Measurements from ENCODE around the gene LEAP2.
A peak's percentile ranks its signal among the peaks of the same experiment; 100 is the strongest.

The LEAP2 gene

DNA sequence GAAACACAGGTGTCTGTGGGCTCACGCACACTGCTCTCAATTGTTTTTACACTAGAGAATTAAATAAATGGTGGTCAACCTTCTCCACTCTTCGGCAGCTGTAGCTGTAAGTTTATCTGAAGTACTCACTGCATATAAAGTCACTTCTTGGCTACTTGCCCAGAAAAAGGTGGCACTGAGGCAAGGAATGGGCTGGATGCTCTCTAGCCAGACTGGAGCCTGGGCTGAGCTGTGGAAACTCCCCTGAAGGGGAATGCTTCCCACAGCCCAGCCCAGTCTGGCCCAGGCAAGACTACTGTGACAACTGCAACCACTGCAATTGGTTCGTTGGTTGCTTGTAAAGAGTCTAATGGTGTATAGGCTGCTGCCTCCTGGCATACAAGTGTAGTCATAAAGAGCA is 4.5 kb downstream of the LEAP2 start:
- DNase-seq (ENCODE audit: low read depth): no peak

DNA sequence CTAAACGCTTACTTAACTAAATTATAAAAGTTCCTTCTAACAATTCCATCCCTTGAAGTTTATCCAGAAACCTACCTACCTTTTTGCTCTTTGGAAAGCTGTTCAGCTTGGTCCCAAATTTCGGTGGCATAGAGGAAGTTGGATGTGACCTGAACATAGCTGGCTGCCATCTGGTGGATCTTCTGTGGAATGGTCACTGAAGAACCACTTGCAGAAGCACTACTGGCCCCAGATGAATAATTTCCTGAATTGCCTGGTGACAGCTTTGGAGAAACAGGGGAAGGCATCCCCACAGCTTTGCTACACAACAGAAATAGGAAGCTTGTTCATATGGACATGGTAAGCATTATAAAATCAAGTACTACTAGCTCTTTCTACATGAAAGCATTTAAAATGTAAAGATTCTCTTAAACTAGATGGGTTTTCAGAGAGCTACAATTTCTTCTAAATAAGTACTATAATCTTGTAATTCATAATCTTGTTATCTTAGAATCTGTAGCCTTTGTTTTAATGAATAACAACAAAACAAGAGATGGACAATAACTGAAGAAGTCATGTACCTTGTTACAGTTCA is 9.9 kb downstream of the LEAP2 start:
- peak; percentile 18 for DNase-seq (ENCODE audit: low read depth)

DNA sequence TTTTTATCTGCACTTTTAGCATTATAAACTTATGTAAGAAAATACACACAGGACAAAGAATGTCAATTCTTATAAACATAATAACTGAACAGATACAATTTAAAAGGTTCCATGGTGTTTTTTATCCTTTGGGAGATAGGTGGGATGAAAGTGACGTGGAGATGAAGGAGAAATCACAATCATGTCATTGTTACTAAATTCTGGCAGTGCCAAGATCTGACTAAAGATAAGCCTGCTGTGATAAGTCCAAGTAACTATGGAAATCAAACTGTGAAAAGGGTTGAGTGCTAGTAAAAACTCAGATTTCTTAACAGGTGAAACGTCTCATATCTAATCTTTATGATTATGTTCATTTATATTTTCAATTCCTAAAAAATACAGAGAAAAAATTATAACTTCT is 11.1 kb downstream of the LEAP2 start:
- no peak for DNase-seq (ENCODE audit: low read depth)

DNA sequence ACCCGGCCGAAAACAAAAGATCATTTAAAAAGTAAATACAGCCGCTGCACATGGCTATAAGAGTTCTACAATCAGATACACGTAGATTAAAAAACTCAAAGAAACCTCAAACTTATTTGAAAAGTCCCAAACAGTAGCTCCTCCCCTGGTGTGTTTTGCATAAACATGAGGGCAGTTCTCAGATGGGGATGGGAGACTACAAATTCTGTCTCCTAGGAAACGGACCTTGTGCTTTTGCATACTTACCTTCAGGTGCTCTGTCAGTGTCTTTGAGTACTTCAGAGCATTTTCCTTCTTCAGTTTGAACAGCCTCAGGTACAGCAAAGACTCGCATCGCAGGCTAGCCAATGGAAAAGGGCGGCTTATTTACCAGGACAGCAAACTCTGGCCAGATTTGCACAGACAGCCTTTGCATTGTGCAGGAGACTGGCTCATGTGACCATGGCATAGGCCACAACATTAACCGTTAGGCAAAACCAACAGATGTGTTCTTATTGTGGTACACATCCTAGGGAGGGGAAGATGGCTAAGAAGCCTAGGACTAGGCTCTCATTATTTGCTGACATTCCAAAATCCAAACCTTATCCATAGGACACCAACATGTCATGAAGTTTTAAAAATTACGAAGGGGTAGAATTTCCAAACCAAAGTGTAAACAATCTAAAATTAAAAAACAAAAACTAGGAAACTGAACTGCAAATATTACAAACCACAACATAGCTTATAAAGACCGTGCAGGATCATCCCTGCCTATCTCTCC is 12.8 kb downstream of the LEAP2 start:
- DNase-seq (ENCODE audit: low read depth): no peak

DNA sequence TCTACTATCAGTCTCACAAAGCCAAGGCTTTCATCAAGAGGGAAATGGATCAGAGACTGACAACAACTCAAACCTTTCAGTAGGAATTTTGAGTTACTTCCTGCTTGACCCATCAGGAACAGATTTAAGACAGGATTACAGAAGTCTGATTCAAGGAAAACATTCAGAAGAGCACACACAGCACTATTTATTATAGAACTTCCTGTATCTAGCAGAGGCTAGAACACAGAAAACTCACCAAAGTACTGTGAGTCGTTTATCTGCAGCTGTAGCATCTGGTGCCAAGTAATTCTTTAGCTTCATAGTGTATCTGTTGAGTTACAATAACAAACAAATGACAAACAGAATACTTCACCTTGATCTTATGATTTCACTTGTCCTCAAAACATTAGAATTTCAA is 13.8 kb downstream of the LEAP2 start:
- no peak for DNase-seq (ENCODE audit: low read depth)

DNA sequence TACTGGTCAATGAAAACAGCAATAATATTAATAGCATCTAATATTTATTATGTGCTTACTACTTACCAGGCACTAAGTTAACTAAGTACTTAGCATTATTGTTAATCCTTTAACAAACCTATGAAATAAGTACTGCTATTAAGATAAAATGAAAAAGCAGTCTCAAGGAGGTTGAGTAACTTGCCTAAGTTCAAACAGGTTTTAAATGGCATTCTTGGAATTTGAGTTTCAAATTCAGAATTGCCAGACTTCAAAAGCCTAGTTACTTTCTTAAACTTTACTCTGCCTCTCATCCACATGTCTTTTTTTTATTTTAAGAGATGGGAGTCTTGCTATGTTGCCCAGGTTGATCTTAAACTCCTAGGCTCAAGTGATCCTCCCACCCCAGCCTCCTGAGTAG is 16.0 kb downstream of the LEAP2 start:
- DNase-seq (ENCODE audit: low read depth): no peak

DNA sequence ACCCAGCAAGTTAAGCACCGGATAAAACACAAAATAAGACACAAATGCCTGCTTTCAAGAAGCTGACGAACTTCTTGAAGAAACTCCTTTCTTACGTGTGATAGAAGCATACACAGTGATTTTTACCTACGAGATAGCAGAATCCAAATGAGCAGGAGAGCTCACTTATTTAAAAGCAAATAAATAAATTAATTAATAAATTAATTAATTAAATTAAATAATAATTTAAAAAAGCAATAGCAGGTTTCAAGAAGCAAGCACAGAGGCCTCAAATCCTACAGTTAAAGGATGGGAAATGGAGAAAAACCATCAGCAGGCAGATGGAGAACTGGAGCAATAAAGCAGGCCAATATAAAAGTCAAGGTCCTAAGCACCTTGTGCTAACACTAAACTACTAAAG is 17.3 kb downstream of the LEAP2 start:
- DNase-seq (ENCODE audit: low read depth): no peak

DNA sequence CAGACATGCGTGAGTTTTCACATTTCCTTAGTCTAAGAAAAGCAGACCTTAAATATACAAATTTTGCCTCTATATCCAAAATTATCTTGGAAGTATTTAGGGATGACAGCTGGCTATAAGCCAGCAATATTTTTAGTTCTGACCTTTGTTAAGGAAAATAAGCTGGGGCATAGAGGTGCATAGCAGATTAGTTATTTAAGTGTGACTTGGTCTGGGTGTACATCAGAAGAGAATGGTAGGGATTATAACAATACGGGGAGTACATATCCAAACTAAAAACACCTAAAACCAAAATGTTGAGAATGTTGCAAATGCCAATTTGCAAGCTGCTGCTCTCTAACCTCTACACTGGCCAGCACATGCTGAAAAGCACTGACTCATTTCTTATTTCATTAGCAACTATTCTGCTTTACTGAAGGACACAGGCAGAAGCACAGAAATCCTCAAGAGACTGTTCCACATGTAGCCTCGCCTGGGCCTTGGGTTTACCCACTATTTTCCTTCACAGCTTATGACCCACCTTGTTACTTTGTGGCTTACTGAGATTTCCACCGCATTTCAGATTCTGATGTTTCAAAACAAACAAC is 22.3 kb downstream of the LEAP2 start:
- no peak for DNase-seq (ENCODE audit: low read depth)

DNA sequence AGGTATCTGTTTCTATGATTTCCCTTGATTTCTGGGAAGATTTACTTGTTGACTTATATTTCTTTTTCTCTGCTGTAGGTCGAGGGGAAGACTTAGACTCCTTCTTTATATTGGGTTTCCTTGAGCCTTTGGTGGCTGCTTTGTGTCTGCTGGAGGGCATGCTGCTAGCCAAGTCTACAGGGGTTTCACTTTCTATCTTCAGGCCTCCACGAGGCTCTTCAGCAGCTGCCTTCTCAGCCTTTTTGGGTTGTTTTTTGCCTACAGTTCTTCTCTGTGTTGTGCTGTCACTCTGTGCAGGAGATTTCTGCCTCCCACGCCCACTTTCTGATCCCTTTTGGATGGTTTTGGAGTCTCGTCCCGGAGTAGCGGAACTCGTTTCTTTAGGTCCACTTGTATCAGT is 23.2 kb downstream of the LEAP2 start:
- no peak for DNase-seq (ENCODE audit: low read depth)

DNA sequence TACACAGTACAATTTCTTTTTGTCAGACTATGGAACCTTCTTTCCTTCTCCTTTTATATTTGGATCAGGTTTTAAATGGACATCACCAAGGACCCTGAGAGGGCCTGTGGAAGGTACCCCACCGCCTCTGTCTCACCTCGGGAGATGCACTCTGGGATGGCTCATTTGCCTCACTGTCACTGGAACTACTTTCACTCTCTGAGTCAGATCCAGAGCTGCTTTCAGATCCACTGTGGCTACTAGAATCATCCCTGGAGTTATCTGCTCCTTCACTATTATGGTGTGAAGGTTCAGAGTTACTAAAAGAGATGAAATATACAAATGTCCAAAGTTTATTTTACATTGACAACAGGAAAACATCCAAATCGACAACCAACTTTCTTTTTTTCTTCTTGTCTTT is 24.6 kb downstream of the LEAP2 start:
- no peak for DNase-seq (ENCODE audit: low read depth)

DNA sequence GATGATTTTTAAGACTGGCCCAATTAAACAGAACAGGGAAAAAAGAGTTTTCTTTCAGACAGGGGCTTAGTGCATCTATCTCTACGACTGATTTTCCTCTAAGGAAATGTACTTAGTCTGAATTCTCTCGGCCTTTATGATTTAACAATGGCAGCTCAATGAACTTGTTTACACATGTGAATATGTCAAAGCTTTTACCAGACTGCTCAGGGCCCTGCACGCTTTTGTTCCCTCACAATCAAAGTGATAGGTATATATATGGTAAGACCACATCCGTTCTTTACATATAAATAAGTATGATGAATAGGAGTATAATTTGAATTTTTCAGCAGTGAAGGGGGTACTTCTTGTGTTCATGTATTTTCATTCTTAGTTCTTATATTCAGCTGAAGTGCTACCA is 27.6 kb downstream of the LEAP2 start:
- no peak for DNase-seq (ENCODE audit: low read depth)

DNA sequence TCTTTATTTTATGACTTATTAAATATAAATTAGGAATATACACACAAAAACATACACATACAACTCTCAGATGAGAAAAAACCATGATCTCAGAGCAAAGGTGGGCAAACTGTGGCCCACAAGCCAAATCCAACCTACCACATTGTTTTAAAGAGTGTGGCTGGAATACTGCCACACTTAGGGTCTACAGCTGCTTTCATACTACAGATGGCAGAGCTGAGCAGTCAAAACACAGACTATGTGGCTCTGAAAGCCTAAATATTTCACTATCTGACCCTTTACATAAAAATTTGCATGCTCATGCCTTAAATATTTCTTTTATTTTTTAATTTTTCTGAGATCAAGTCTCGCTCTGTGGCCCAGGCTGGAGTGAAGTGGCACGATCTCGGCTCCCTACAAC is 28.3 kb downstream of the LEAP2 start:
- no peak for DNase-seq (ENCODE audit: low read depth)

DNA sequence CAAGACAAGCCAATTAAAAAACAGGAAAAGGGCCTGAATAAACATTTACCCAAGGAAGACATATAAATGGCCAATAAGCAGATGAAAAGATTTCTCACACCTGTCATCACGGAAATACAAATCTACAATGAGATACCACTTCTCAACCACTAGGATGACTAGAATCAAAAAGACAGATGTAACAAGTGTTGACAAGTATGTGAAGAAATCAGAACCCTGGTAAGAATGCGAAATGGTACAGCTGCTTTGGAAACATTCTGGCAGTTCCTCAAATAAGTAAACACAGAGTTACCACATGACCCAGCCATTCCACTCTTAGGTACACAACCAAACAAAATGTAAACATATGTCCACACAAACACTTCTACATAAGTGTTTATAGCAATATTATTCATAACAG is 32.5 kb downstream of the LEAP2 start:
- DNase-seq (ENCODE audit: low read depth): no peak

DNA sequence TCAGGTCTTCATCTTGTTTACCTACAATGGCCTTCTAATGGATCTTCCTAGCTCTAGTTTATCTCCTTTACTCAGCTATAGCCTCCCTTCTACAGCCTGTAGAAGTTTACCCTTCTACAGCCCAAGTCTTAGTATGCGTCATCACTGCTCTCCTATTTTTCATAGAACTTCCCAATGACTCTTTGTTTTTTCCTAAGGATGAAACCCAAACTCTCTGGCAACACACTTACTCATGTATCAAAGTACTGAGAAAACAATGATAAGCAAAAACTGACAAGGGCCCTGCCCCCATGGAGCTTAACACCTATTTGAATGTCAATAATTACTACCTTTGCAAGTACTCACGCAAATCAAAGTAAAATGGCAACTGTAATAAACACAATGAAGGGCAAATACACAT is 33.7 kb downstream of the LEAP2 start:
- no peak for DNase-seq (ENCODE audit: low read depth)

DNA sequence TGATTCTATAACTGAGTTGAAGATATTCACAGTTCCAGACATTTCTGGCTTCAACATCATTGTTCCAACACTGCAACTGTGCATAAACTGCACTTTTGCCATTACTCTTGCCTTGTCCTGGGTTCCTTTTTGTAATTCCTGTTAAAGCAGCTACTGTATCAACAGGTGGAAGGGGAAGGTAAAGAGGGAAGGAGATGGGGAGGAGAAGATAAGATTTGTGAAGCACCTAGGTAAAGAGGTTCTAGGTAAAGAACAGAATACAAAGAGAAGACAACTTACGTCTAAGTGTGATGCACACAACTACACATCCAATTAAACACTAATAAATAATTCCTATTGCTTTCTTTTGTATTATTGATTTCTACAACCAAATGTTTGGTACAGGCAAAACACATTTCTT is 36.2 kb downstream of the LEAP2 start:
- DNase-seq (ENCODE audit: low read depth): no peak

DNA sequence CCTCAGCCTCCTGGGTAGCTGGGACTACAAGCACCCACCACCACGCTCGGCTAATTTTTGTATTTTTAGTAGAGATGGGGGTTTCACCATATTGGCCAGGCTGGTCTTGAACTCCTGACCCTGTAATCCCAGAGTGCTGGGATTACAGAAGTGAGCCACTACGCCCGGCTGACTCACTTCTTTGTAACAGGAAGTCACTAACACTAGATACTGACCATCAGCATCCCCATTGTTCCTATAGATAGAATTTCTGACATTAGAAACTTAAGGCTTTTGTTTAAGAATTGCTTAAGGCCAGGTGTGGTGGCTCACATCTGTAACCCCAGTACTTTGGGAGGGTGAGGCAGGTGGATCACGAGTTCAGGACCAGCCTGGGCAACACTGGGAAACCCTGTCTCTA is 42.2 kb downstream of the LEAP2 start:
- DNase-seq (ENCODE audit: low read depth): no peak

DNA sequence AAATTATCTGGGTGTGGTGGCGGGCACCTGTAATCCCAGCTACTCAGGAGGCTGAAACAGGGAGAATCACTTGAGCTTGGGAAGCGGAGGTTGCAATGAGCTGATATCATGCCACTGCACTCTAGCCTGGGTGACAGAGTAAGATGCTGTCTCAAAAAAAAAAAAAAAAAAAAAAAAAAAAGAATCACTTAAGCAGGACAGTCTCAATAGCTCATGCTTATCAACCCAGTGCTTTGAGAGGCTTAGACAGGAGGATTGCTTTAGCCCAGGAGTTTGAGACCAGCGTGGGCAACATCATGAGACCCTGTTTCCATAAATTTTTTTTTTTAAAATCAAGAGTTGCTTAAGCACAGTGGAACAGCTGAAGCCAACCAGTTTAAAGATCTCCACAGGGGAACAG is 42.6 kb downstream of the LEAP2 start:
- no peak for DNase-seq (ENCODE audit: low read depth)

Measured in CMK (cell line).